ENCODE measurements around the gene CELSR1.

The CELSR1 gene

DNA sequence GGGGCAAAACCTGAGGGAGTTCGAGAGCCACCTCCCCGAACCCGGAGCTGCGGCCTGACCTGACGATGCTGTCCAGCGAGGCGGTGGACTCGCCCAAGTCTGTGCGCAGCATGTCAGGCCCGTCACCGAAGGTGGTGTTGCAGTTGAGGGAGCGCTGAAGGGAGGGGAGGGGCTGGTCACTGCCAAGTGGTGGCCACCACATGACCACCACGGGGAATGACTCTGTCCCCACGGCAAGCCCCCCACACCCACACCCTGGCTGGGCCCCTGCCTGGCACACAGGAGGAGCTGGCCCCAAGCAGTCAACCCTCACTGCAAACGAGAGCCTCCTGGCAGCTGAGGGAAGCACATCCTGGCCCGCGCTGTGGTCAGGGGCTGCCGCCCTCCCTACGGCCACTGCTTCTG lies 171.1 kb downstream of the CELSR1 start:
- no peak for DNase-seq (ENCODE audit: low read depth in 2 of 2)

DNA sequence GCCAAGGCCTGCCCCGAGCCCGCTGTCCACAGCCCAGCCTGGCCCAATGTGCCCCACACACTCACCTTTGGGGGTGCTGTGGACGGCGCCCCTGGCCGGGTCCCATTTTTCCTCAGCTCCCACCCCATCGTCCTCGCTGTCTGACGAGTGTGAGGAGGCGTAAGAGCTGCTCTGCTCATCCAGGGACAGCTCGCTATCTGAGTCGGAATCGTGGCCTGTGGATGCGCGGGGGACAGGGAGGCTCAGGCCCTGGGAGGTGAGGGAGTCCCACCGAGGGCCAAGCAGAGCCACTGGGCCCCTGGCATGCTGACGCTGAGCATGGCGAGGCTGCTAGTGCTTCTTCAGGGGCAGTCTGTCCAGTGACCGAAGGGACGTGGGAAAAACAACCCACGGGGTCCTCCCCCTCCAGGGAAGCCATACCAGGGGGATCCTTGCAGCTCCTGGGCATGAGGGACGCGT lies 172.2 kb downstream of the CELSR1 start:
- DNase-seq (ENCODE audit: low read depth in 2 of 2): no peak

DNA sequence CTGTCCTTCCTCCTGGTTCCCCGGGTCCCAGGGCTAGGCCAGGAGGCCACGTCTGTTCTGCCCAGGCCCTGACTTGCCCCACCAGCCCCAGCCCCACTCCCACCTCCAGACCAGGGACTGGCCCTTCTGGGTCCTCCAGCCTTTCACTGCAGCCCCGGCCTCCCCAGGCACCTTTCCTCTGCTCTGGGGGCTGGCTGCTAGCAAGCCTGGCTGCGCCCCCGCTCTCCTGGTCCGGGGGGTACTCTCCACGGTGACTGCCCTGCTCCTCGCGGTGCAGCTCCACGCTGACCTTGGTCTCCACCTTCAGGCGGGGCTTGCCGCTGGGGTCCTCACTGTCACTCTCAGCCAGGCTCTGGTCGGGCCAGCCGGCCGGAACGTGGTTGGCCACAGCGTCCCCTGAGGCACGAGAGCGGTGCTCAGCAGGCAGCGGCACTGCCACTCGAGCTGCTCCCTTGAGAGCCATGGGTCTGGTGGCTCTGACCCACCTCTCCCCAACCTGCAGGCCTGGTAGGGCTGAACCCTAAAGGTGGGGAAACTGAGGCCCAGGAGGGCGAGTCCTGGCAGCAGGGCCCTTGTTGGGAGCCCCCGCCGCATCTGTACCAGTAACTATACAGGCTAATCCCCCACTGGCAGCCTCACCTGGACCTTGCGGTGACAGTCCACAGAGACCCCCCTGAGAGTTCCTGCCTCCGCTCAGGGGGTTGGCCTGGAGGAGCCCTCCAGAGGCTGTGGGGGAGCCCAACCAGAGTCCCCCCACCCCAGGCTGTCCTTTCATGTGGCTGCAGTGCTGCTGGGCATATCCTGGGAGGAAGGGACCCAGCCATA lies 172.9 kb downstream of the CELSR1 start:
- no peak for DNase-seq (ENCODE audit: low read depth in 2 of 2)

DNA sequence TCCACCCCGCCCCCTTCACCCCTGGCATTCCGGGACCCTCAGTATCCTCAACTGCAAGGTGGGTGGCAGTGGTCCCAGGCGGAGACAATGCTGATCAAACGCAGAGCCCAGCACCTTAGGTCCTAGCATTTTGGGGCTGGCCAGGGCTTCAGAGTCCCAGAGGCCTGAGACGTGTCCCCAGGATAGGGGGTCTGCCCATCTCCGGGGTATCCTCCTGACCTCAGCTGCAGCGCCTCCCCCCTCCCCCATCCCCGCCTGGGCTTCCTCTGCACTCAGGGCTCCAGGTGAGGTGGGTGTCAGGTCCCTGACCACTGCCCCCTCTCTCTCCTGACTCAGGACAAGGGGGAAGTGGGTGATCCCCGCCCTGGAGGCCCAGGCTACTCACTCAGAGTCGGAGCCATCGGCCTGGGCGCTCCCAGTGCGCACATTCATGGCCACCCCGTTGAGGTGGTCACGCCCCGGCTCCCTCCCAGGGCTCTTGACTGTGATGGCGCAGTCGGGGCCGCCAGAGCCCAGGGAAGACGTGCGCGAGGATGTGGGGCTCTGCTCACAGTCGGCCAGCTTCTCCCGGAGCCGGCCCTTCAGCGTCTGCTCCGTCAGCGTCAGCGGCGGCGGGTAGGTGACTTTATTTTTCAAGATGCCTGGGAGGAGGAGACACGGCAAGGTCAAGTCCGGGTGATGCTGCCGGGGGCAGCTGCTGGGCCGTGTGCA lies 173.7 kb downstream of the CELSR1 start:
- DNase-seq (ENCODE audit: low read depth in 2 of 2): no peak

DNA sequence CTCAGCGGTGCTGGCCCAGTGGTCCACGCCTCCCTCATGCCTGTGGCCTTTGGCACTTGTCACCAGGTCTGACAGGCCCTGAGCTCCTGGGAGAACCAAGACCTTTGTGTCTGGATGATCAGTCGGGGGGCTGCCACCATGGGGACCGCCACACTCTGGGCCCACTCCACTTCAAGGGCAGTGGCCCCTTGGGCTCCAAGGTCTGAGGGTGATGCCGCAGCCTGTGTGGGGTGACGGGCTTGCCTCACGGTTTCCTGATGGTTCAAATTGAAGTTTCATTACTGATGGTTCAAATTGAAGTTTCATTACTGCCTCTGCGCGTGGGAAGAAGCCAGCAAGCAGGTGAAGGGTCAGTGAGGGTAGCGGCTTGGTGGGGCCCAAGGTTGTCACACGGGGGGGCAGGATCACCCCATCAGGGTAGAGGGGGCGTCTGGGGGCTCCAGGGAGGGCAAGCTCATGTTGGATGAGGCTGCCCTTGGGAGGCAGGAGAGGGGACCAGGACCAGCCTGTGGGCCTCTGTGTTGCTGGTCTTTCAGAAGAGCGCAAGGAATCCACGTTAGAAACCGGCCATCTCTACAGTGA lies 174.4 kb downstream of the CELSR1 start:
- no peak for DNase-seq (ENCODE audit: low read depth in 2 of 2)

DNA sequence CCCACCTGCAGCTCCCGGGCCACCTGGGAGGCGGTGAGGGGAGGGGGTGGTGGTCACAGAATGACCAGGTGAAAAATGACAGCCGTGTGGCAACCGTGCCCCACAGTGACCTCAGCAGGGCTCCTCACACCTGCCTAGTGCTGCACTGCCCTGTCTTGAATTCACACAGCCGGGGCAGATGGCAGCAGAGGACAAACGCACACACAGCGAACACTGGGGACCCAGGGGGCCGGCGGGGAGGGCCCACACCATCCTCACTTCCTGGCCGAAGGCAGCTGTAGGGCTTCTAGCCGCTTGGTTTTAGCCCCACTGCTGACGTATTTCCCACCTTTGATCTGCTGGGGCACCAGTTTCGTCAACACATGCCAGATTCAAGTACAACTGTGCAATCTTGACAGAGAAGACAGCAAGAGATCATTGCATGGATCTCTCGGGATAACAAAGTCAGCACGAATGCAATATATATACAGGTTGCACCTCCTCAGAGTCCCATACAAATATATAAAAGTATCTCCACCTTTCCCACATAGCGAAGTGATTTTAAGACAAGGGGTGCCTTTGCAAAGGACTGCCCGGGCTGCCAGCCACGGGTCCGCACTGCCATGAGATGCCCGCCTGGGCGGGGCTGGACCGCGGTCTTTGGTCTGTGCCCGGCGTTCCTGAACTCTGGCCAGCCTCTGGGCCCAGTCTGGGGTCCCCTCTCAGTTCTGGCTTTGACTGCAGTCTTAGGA lies 175.1 kb downstream of the CELSR1 start:
- no peak for DNase-seq (ENCODE audit: low read depth in 2 of 2)

DNA sequence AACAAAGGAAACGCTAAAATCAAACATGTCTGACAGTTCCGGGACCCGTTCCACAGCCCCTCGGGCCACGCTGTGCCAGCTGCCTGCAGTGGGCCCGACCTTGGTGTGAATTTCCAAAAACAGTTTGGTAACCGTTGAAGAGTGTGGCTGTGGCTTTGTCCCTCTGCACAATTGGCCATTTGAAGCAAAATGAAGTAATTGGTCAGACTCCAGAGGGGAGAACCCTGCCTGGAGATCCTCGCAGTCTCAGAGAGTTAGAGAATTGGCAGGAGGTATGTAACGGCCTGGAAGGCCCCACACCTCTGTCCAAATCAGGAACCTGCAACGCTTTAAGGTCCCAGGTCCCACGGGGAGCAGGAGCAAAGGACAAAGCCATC lies 175.6 kb downstream of the CELSR1 start:
- DNase-seq (ENCODE audit: low read depth in 2 of 2): no peak

DNA sequence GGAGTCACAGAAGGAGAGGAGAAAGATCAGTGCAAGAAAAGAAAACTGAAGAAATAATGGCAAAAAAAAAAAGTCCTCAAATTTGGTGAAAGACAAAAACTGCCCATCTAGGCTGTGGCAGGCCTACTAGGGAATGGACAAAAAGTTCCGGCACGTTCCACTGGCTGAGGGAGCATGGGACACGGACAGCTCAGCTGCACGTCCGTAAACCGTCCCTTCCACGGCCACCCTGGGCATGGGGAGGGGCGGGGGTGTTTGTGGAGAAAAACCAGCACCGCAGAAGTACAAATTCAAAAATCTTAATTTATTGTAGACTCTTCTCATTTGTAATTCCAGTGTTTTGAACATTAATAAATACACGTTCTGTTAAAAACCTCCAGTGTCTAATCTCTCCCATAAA lies 176.5 kb downstream of the CELSR1 start:
- no peak for DNase-seq (ENCODE audit: low read depth in 2 of 2)

DNA sequence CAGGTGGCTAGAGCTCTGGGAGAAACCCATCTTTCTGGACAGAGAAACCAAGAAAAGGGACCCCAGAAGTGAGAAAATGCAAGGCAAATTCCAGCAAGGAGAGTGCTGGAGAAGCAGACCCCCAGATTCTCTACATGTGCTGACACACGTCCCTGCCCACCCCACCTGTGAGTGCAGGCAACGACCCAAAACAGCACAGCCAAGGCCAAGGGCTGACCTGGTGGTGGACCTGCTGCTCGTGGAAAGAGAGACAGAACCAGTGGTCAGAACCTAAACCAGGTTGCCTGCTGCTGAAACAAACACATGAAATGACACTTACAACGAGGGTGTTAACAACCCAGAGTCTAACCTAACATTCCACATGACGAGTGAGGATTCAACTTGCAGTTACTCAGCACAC lies 177.3 kb downstream of the CELSR1 start:
- no peak for DNase-seq (ENCODE audit: low read depth in 2 of 2)

DNA sequence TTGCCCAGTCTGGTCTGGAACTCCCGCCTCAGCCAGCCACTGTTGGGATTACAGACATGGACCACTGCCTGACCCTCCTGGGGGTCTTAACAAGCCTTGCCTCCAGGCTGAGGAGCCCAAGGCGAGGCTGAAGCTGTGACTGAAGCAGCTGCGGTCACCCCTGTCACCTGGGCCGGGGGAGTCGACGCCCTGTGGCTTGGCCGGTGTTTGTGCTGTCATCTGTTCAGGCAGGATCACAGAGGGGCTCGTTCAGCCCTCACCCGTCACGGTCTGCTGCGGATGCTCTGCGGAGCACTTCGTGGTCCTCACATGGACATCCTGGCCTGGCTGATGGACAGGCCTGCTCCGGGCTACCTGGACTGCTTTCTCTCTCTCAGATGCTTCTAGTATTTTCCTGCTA lies 178.1 kb downstream of the CELSR1 start:
- no peak for DNase-seq (ENCODE audit: low read depth in 2 of 2)

DNA sequence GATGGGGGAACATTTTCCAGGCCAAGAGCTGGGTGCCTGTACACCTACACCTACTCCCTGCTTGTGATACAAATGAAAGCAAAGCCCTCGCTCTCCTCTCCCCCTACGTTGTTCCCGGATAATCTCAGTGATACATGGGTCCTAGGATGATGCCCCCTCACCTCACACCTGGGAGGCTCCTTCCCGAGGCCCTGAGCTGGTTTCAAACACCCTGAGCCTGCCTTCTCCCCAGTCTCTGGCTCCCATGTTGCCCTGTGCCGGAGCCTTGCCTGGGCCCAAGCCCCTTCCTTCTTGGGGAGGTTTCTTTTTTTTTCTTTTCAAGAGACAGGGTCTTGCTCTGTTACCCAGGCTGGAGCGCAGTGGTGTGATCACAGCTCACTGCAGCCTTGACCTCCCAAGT lies 178.7 kb downstream of the CELSR1 start:
- DNase-seq (ENCODE audit: low read depth in 2 of 2): no peak

DNA sequence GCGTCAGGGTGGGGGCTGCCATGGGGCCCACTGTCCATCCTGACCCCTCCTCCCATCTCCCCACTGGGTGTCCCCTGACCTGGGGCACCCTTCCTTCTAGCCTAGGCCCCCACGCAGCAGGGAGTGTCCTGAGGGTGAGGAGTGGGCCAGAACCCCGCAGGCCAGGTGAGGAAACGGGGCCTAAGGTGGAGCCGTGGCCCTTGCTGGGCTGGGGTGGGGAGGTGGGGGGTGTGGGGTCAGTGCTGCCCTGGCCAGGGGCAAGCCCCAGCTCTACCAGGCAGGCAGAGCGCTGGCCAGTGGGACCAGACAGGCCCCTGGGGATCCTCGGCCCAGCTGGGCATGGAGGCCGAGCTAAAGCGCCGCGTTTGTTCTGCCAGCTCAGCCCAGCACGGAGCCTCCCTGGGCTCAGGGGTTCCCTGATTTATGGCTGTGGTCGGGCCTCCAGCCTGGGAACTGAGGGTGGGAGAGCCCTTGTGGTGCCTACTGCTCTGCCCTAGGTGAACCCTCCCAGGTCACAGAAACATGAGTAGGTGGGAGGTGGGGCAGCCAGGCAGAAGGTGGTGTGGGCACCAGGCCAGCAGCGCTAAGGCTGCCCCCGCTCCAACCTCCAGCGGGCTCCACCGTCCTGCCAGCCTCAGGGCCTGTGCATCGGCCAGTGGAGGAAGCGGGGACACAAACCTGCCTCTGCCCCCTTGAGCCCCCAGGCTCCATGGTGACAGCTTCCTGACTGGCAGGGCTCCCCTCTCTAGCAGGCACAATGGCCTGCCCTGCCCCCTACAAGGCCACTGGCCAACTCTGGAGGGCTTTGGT lies 179.5 kb downstream of the CELSR1 start:
- no peak for DNase-seq (ENCODE audit: low read depth in 2 of 2)

DNA sequence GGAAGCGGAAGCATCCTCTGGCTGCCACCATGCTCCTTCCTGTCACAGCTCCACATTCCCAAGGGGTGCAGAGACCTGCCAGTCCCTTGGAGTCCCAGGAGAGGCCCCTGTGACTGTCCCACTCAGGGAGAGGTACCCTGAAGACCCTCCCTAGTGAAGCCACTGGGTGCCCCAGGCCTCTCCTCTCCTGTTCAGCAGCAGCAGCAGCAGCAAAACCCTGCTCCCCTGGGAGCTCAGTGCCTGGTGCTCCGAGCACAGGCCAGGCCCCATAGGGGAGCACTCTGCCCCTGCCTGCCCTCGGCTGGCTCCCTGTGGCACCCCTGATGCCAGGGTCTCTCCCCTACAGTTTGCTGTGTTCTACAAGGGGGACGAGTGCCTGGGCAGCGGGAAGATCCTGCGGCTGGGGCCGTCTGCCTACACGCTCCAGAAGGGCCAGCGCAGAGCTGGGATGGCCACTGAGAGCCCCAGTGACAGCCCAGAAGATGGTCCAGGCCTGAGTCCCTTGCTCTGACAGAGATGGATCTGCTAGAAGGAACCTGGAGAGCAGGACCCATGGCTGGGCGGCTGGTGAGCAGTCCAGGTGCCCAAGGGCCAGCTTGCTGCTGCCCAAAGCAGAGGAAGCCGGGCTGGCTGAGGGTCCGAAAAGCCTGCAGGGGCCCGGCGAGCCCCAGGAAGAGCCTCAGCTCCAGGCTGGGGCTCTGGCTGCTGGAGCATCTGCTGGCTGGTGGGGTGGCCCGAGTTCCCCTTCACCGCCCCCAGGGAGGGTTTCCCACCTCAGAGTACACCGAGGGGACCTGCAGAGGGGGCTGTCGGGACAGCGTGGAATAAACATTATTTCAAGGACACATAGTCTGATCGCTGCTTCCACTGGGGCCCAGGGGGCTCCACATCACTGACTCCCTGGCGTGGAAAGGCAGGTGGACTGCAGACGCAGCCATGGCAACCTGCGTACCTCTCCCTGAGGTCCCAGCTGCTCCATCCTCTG lies 180.6 kb downstream of the CELSR1 start:
- no peak for DNase-seq (ENCODE audit: low read depth in 2 of 2)

DNA sequence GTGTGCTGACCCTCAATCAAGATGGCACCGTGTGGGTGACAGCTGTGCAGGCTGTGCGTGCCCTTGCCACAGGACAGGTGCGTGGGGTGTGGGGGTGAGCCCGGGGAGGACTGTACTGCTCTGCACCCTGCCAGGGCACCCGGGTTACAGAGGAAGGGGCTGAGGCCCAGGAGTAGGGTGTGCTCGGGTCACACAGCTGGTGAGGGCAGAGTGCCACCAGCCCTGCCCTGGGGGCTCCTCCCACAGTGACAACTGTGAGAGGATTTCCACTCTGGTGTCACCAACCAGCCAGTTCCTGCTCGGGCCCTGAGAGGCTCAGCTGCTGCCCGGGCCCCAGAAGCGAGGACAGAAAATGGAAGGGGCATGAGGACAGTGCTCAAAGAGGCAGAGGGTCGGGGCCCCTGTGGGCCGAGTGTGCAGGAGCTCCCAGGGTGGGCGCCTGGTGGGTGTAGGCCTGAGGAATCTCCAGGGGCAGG lies 181.4 kb downstream of the CELSR1 start:
- no peak for DNase-seq (ENCODE audit: low read depth in 2 of 2)

DNA sequence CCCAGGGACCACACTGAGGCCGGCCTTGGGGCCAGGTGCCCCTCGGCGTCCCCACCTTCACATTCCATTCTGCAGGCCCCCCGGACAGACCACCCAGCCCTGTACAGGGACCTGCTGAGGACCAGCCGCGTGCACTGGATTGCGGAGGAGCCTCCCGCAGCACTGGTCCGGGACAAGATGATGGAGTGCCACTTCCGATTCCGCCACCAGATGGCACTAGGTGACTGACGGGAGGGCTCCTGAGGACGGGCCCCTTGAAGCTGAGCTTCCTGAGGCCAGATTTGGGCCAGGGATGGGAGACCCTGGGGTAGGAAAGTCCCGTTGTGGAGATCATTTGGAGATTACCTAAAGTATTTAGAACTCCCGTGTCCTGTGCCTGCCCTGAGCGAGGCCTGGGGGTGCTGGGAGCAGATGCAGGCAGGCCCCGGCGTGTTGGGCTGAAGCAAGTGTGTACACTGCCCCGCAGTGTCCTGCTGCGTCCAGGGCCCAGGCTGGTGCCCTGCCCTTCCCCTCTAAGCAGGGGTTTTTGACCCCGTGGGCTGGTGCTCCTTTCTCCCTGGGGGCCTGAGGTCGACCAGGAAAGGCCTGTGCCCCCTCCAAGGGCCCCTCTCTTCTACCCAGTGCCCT lies 181.9 kb downstream of the CELSR1 start:
- peak; percentile 49 to 52 for DNase-seq (ENCODE audit: low read depth in 2 of 2)

DNA sequence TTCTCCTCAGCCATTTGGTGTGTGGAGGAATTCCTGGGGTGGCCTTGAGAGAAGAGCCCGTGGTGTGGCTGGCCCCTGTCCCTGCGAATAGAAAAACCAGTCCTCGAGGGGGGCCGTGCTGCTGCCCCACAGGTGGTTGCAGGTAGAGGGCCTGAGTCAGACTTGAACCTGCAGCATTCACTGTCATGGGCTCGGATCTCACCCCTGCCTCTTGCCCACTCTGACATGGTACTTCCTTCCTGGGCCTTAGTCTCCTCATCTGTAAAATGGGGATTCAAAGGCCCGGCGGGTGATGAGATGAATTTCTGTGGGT lies 182.5 kb downstream of the CELSR1 start:
- no peak for DNase-seq (ENCODE audit: low read depth in 2 of 2)

DNA sequence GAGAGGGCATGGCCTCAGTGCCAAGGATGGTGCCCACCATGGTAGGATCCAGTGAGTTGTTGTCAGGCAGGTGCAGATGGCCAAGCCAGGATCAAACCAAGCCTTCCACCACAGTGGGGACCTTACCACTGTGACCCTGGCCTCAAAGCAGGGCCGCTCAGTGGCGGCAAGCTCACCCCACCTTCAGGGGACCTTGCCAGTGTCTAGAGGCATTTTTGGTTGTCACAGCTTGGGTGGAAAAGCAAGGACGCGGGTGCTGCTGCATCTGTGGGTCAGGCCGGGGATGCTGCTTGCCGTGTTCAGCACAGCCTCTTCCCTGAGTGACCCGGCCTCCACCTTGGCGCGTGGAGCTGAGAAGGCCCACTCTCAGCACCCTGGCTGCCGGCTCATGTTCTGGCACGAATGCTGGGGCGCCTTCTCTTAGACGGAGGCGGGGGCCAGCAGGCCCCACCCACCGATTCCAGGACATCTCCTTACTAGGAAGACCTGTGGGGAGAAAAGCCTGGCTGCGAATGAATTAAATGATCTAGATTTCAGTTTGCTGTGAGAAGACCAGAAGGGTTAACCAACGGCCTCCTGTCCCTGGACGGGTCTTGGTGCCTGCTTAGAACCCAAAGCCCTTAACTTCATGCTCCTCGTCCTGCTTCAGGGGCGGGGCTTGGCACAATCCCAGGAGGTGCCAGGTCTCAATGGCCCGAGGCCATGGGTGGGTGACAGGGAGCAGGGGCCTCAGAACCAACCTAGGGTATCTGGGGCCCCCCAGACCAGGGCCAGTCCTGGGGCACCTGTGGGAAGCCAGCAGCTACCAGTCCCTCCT lies 183.0 kb downstream of the CELSR1 start:
- DNase-seq (ENCODE audit: low read depth in 2 of 2): no peak

DNA sequence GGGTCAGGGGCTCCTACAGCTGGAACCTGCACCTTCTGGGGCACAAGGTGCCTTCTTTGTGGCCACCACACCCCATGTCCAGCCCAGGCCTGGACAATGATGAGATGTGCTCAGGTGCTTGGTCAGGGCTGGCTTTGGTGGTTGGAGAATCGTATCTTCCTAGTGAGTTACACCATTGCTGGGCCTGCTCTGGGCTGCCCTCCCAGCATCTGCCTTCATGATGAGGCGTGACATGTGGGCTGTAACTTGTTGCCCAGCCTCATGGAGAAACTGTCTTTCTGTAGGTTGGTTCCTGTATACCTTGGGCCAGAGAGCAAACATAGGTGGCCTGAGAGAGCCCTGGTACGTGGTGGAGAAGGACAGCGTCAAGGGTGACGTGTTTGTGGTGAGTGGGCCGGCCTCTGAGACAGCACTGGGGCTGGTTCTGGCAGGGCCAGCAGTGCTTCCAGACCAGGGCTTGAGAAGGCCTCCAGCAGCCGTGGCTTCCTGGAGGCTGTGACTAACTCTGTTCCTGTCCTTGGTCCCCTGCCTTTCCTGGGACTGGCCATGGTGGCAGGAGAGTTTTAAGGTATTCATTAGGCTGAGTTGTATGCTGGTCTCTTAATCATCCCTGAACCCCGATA lies 183.8 kb downstream of the CELSR1 start:
- DNase-seq (ENCODE audit: low read depth in 2 of 2): no peak

Data from activated CD4-positive, alpha-beta T cell treated with anti-CD3 and anti-CD28 coated beads for 24 hours (primary cell).